PC-9 (cell line): ENCODE measurements around the gene MITF. TPM values are rescaled to one million over a fixed set of nuclear protein-coding genes. Genes with fewer than 3 reads are reported as not detected.

Experiments
- BruUV-seq: library from RNA; stranded (reverse); fragments of 400-500 nt; replicated peaks from 2 replicates; lab custom pipeline; 2021; lab: Mats Ljungman, UMichigan
- CTCF ChIA-PET: fragments of 300-600 bp; sonication (Branson Sonifier 250); formaldehyde crosslinking; loops from one replicate; lab custom pipeline; 2022; ENCODE audit warnings: antibody characterized with exemption; lab: Charles Lee
- POLR2A ChIA-PET: fragments of 300-600 bp; sonication (Branson Sonifier 250); formaldehyde crosslinking; loops from one replicate; lab custom pipeline; 2022; ENCODE audit warnings: antibody characterized with exemption; ENCODE audit not compliant: unreplicated experiment; lab: Charles Lee
- DNase-seq, 2 experiments: peaks; one replicate each; pipeline versions ENCODE4 v3.0.0 to v3.0.0-alpha.2; 2015 to 2022; ENCODE audit warnings: mixed read lengths in 1 of 2
- H2AFZ ChIP-seq: fragments of 200-600 bp; sonication (generic); 2 replicates; pipeline ENCODE4 v1.8.1; 2017; ENCODE audit warnings: antibody characterized with exemption
- H3F3A ChIP-seq: fragments of 200-600 bp; sonication (generic); 2 replicates; pipeline ENCODE4 v1.8.1; 2017; ENCODE audit warnings: antibody characterized with exemption, mild to moderate bottlenecking, low read depth; ENCODE audit not compliant: insufficient read depth
- H3K27ac ChIP-seq: fragments of 200-600 bp; sonication (generic); 2 replicates; pipeline ENCODE4 v1.6.1; 2016; ENCODE audit warnings: mixed run types
- H3K27me3 ChIP-seq: fragments of 200-600 bp; sonication (generic); 2 replicates; pipeline ENCODE4 v1.6.1; 2016; ENCODE audit warnings: low read depth, mixed run types; ENCODE audit not compliant: insufficient read depth
- H3K36me3 ChIP-seq: fragments of 200-600 bp; sonication (generic); 2 replicates; pipeline ENCODE4 v1.6.1; 2016; ENCODE audit warnings: low read depth, mixed run types
- H3K4me1 ChIP-seq: fragments of 200-600 bp; sonication (generic); replicated peaks from 2 replicates; pipeline ENCODE4 v1.6.1; 2016; ENCODE audit warnings: mixed run types; ENCODE audit not compliant: insufficient read depth
- H3K4me2 ChIP-seq: fragments of 200-600 bp; sonication (generic); 2 replicates; pipeline ENCODE4 v1.6.1; 2017; ENCODE audit warnings: mixed run types
- H3K4me3 ChIP-seq: fragments of 200-600 bp; sonication (generic); 2 replicates; pipeline ENCODE4 v1.6.1; 2016; ENCODE audit warnings: mixed run types
- H3K79me2 ChIP-seq: fragments of 200-600 bp; sonication (generic); 2 replicates; pipeline ENCODE4 v1.6.1; 2017; ENCODE audit warnings: low read depth, mixed run types
- H3K9me2 ChIP-seq: fragments of 200-600 bp; sonication (generic); 2 replicates; pipeline ENCODE4 v1.8.1; 2017; ENCODE audit warnings: mild to moderate bottlenecking; ENCODE audit not compliant: insufficient read depth
- H3K9me3 ChIP-seq: fragments of 200-600 bp; sonication (generic); 2 replicates; pipeline ENCODE4 v1.8.1; 2016; ENCODE audit warnings: low read depth; ENCODE audit not compliant: insufficient read depth
- H4K20me1 ChIP-seq: fragments of 200-600 bp; sonication (generic); 2 replicates; pipeline ENCODE4 v1.8.1; 2017; ENCODE audit not compliant: insufficient read depth
- CTCF ChIP-seq: fragments of 200-600 bp; sonication (generic); conservative IDR thresholded peaks from 2 replicates; pipeline ENCODE4 v1.6.1; 2017; ENCODE audit warnings: mixed run types, antibody characterized with exemption, mild to moderate bottlenecking, moderate library complexity
- EZH2 ChIP-seq: fragments of 200-600 bp; sonication (generic); IDR thresholded peaks from 2 replicates; pipeline ENCODE4 v1.8.0; 2017; ENCODE audit warnings: antibody characterized with exemption, low read depth
- intact Hi-C: fragments of 100-400 bp; cut with micrococcal nuclease; formaldehyde crosslinking; loops from one replicate; pipeline ENCODE4 v1.10.0; 2022; ENCODE audit not compliant: unreplicated experiment
- total RNA-seq: library from RNA; stranded (reverse); gene quantifications from 2 replicates; pipeline ENCODE4 v1.2.3, GENCODE V29; 2021

MITF gene
- total RNA-seq, 1 experiment from 2014 or later, result 15.5 TPM

GRCh38 chr3:69699183-69699582 is 40.1 kb upstream of the MITF start:
- TF ChIP-seq CTCF (no peak), EZH2 (no peak)
- ChIA-PET CTCF (interaction anchor here (0.5 to 0.8 kb wide), 2 partner anchors 8 to 23 kb away, joined by 3 to 11 read pairs; no protein-coding TSS in a partner anchor), POLR2A (interaction anchor here (0.6 to 0.7 kb wide), 3 partner anchors 32 to 276 kb away, joined by 3 to 6 read pairs (median 3); no protein-coding TSS in a partner anchor)
- H3K4me2 ChIP-seq, result no peak overlapping the region
- no peaks in the 10 kb centered on the region for H3K9me3 ChIP-seq
- no peak overlapping the region for H3K27ac ChIP-seq
- BruUV-seq, result no TSS peak
- no peaks in the 10 kb centered on the region for H3K9me2 ChIP-seq
- no peaks in the 10 kb centered on the region for H3K36me3 ChIP-seq
- intact Hi-C loops, result no loop called here
- H3K27me3 ChIP-seq, result no peaks in the 10 kb centered on the region
- H3F3A ChIP-seq, result no peaks in the 10 kb centered on the region
- H2AFZ ChIP-seq, result no peak overlapping the region
- H3K4me3 ChIP-seq, result no peak overlapping the region
- DNase-seq, result no peak
- H3K4me1 ChIP-seq, result peaks cover 10% of the 10 kb centered on the region; the same call in 1 of the 2 replicates
- no peaks in the 10 kb centered on the region for H4K20me1 ChIP-seq
- no peaks in the 10 kb centered on the region for H3K79me2 ChIP-seq

DNA sequence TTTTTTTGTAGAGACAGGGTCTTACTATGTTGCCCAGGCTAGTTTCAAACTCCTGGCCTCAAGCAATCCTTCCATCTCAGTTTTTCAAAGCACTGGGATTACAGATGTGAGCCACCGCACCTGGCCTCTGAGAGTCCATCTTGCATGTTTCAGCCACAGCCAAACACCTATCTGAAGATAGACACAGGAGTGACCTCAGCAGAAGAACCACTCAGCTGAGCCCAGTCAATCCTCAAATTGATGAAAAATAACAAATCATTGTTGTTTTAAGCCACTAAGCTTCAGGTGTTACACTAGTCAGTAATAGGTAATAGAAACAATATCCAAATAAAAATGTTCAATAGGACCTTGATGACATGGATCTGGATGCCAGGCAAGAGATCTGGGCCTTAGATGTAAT is 38.3 kb upstream of the MITF start:
- Histone ChIP-seq H3K27me3 (no peaks in the 10 kb centered on the region), H3K27ac (no peak overlapping the region), H3K36me3 (no peaks in the 10 kb centered on the region), H4K20me1 (no peaks in the 10 kb centered on the region), H3K9me3 (no peaks in the 10 kb centered on the region), H2AFZ (no peak overlapping the region), H3K4me2 (no peak overlapping the region), H3K4me3 (no peak overlapping the region), H3K4me1 (peaks cover 10% of the 10 kb centered on the region; the same call in 1 of the 2 replicates), H3K79me2 (no peaks in the 10 kb centered on the region), H3F3A (no peaks in the 10 kb centered on the region), H3K9me2 (no peaks in the 10 kb centered on the region)
- no TSS peak for BruUV-seq
- DNase-seq, result no peak
- CTCF ChIA-PET, result no interaction called here
- POLR2A ChIA-PET, result no interaction called here
- intact Hi-C loops, result no loop called here
- TF ChIP-seq EZH2, result no peak
- no peak for TF ChIP-seq CTCF

- no peak for DNase-seq
- no peaks in the 10 kb centered on the region for H3K79me2 ChIP-seq
- no TSS peak for BruUV-seq
- no peaks in the 10 kb centered on the region for H3K9me3 ChIP-seq
- H3K27ac ChIP-seq, result no peak overlapping the region
- ChIA-PET POLR2A (no interaction called here), CTCF (no interaction called here)
- H3K27me3 ChIP-seq, result no peaks in the 10 kb centered on the region
- no peaks in the 10 kb centered on the region for H3K4me1 ChIP-seq
- H3K9me2 ChIP-seq, result no peaks in the 10 kb centered on the region
- H2AFZ ChIP-seq, result no peak overlapping the region
- H3F3A ChIP-seq, result no peaks in the 10 kb centered on the region
- H3K4me3 ChIP-seq, result no peak overlapping the region
- no peak for TF ChIP-seq EZH2
- TF ChIP-seq CTCF, result no peak
- no peaks in the 10 kb centered on the region for H3K36me3 ChIP-seq
- no peaks in the 10 kb centered on the region for H4K20me1 ChIP-seq
- no peak overlapping the region for H3K4me2 ChIP-seq
- intact Hi-C loops, result no loop called here
Observed at GRCh38 chr3:69710153-69710977, 28.9 kb upstream of the MITF start.
